B cell (primary cell): ENCODE results near the gene MUC12. TPM values are rescaled to one million over a fixed set of nuclear protein-coding genes. Genes with fewer than 3 reads are reported as not detected.
"Not testable (repeated sequence)": the region's sequence is repeated elsewhere in the genome, so short reads cannot be mapped to it uniquely, and the experiment has no call there.

ENCODE experiments used
- ATAC-seq: fragments of 200-7000 bp; cut with Tn5 transposase; one replicate; pipeline ENCODE4 v1.10.0; 2021; ENCODE audit warnings: low read depth, mild to moderate bottlenecking, moderate number of reproducible peaks, moderate library complexity
- CTCF ChIA-PET: fragments of 350-600 bp; sonication (Branson Sonifier 250); formaldehyde crosslinking; loops from one replicate; lab custom pipeline; 2021; ENCODE audit warnings: antibody characterized with exemption, inconsistent platforms; lab: Charles Lee
- POLR2A ChIA-PET: fragments of 350-600 bp; sonication (Branson Sonifier 250); formaldehyde crosslinking; loops from one replicate; lab custom pipeline; 2021; ENCODE audit warnings: antibody characterized with exemption; lab: Charles Lee
- DNase-seq: peaks from one replicate; pipeline ENCODE4 v3.0.0; 2013
- H2AFZ ChIP-seq: 2 replicates; pipeline ENCODE4 v1.6.1; 2012; ENCODE audit warnings: mild to moderate bottlenecking, low read depth, low read length; ENCODE audit not compliant: insufficient read depth, poor library complexity, severe bottlenecking
- H3K27ac ChIP-seq, 2 donors: 1 replicate in 1 of 2; 2 replicates in 1 of 2; pipeline ENCODE4 v1.5.1; 2012 to 2013; ENCODE audit warnings: low read length in 2 of 2, mild to moderate bottlenecking in 2 of 2, moderate library complexity in 1 of 2
- H3K27me3 ChIP-seq, 4 experiments: fragments of 200-600 bp in 1 of 4; sonication (generic) in 1 of 4; replicated peaks in 1 of 4; 1 replicate in 2 of 4; 2 replicates in 2 of 4; pipeline versions ENCODE4 v1.6.1 to v1.7.0; 2013 to 2016; ENCODE audit warnings: low read length in 3 of 4, mild to moderate bottlenecking in 2 of 4, mixed read lengths in 1 of 4, moderate library complexity in 1 of 4; ENCODE audit not compliant: insufficient read depth in 4 of 4, control insufficient read depth in 3 of 4; ENCODE audit errors: control extremely low read depth in 1 of 4
- H3K36me3 ChIP-seq, 2 experiments: replicated peaks in 1 of 2; 1 replicate in 1 of 2; 2 replicates in 1 of 2; pipeline versions ENCODE4 v1.6.1 to v1.7.1; 2013; ENCODE audit warnings: low read length in 1 of 2; ENCODE audit not compliant: insufficient read depth in 2 of 2, control insufficient read depth in 1 of 2; ENCODE audit errors: control extremely low read depth in 1 of 2, extremely low read depth in 1 of 2
- H3K4me1 ChIP-seq, 2 donors: fragments of 200-600 bp in 1 of 2; sonication (generic) in 1 of 2; 1 replicate in 1 of 2; 2 replicates in 1 of 2; pipeline versions ENCODE4 v1.5.1 to v1.6.1; 2013 to 2017; ENCODE audit warnings: low read length in 2 of 2; ENCODE audit not compliant: control insufficient read depth in 2 of 2, insufficient read depth in 2 of 2
- H3K4me2 ChIP-seq: replicated peaks from 2 replicates; pipeline ENCODE3; 2012; ENCODE audit warnings: mild to moderate bottlenecking, low read depth, low read length; ENCODE audit not compliant: poor library complexity, severe bottlenecking
- H3K4me3 ChIP-seq, 5 experiments: fragments of 200-600 bp in 1 of 5; sonication (generic) in 1 of 5; 1 replicate in 3 of 5; 2 replicates in 2 of 5; pipeline versions ENCODE4 v1.5.1 to v1.7.0; 2011 to 2016; ENCODE audit warnings: low read length in 4 of 5, mild to moderate bottlenecking in 4 of 5, low read depth in 2 of 5, control low read depth in 1 of 5, moderate library complexity in 1 of 5; ENCODE audit not compliant: insufficient read depth in 1 of 5; ENCODE audit errors: control extremely low read depth in 1 of 5, extremely low read depth in 1 of 5
- H3K79me2 ChIP-seq: fragments of 200-600 bp; sonication (generic); one replicate; pipeline ENCODE4 v1.6.0; 2016; ENCODE audit warnings: low read length; ENCODE audit not compliant: control insufficient read depth, insufficient read depth
- H3K9ac ChIP-seq: fragments of 200-600 bp; sonication (generic); 2 replicates; pipeline ENCODE4 v1.6.1; 2017; ENCODE audit warnings: mild to moderate bottlenecking, low read length, moderate library complexity
- H3K9me3 ChIP-seq, 3 donors: one replicate each; pipeline versions ENCODE4 v1.6.1 to v1.7.1; 2013; ENCODE audit warnings: low read length in 2 of 3; ENCODE audit not compliant: control insufficient read depth in 2 of 3, insufficient read depth in 1 of 3; ENCODE audit errors: control extremely low read depth in 1 of 3
- H4K20me1 ChIP-seq: 2 replicates; pipeline ENCODE4 v1.6.0; 2012; ENCODE audit warnings: mild to moderate bottlenecking, low read length; ENCODE audit not compliant: insufficient read depth, control insufficient read depth, poor library complexity, severe bottlenecking
- H3K27ac Mint-ChIP-seq: one replicate; pipeline ENCODE4 v1.8.0; 2021; ENCODE audit warnings: mixed read lengths
- H3K27me3 Mint-ChIP-seq: one replicate; pipeline ENCODE4 v1.8.0; 2021; ENCODE audit warnings: mixed read lengths
- H3K4me1 Mint-ChIP-seq: one replicate; pipeline ENCODE4 v1.8.0; 2021; ENCODE audit warnings: mixed read lengths
- H3K4me3 Mint-ChIP-seq: one replicate; pipeline ENCODE4 v1.8.0; 2021; ENCODE audit warnings: mixed read lengths
- H3K9me3 Mint-ChIP-seq: one replicate; pipeline ENCODE4 v1.8.0; 2022; ENCODE audit warnings: mixed read lengths; ENCODE audit not compliant: insufficient read depth
- CTCF ChIP-seq: fragments of 200-600 bp; IDR thresholded peaks from one replicate; pipeline ENCODE4 v1.8.0; 2022; ENCODE audit warnings: antibody characterized with exemption, mild to moderate bottlenecking
- EZH2 ChIP-seq: IDR thresholded peaks from 2 replicates; pipeline ENCODE4 v1.6.1; 2012; ENCODE audit warnings: borderline replicate concordance, low read depth, mild to moderate bottlenecking, moderate library complexity, low read length; ENCODE audit not compliant: insufficient read depth, poor library complexity, severe bottlenecking
- WGBS: methylation state at CpG from one replicate; pipeline ENCODE4 v1.1.5; 2013; ENCODE audit warnings: missing lambda C conversion rate; ENCODE audit not compliant: insufficient coverage; 5-methylcytosine and 5-hydroxymethylcytosine counted together
- intact Hi-C: fragments of 100-400 bp; cut with micrococcal nuclease; formaldehyde crosslinking; loops from one replicate; pipeline ENCODE4 v1.10.0; 2022
- polyA plus RNA-seq: library from polyadenylated mRNA; depleted of rRNA; stranded (reverse); fragments of >200 nt; gene quantifications from 2 replicates; pipeline ENCODE4 v1.2.3, GENCODE V29; 2012
- total RNA-seq, 2 donors: library from RNA; stranded (reverse); fragments of 120-200 nt in 1 of 2; gene quantifications; 1 replicate in 1 of 2; 2 replicates in 1 of 2; pipeline versions ENCODE4 v1.2.3 to v1.2.4, GENCODE V29; 2013 to 2022

Gene MUC12
- total and polyA plus RNA-seq, 2 donors (not counting 1 experiment from before 2014, with no cell fraction given), result 0.81 TPM; not detected in 1

GRCh38 chr7:100936167-100936566, 33.2 kb upstream of the MUC12 start:
- H3K4me3 ChIP-seq, H3K4me1 Mint-ChIP-seq, H2AFZ ChIP-seq, CTCF ChIA-PET, H3K36me3 ChIP-seq, H3K9ac ChIP-seq, H3K79me2 ChIP-seq, H3K27ac Mint-ChIP-seq, H4K20me1 ChIP-seq, H3K27me3 ChIP-seq, H3K4me2 ChIP-seq, H3K27ac ChIP-seq, H3K9me3 Mint-ChIP-seq, H3K4me3 Mint-ChIP-seq, H3K4me1 ChIP-seq, intact Hi-C loops, DNase-seq, ATAC-seq: not testable (repeated sequence)
- POLR2A ChIA-PET, result interaction anchor here (0.7 kb wide), 1 partner anchor 21 kb away, joined by 3 read pairs; no protein-coding TSS in a partner anchor
- H3K27me3 Mint-ChIP-seq, result peaks cover 13% of the 10 kb centered on the region
- H3K9me3 ChIP-seq, result peaks cover 2 to 42% (median 3%) of the 10 kb centered on the region in 3 donors
- 98% methylated on average over 5 of the region's 7 CpGs for WGBS

GRCh38 chr7:100942045-100942774, 27.2 kb upstream of the MUC12 start:
- Histone ChIP-seq H3K4me2 (no peak overlapping the region), H3K9me3 (peaks cover 2 to 26% (median 6%) of the 10 kb centered on the region in 3 donors), H3K4me3 (no peak overlapping the region), H4K20me1 (no peaks in the 10 kb centered on the region), H3K79me2 (no peaks in the 10 kb centered on the region), H3K27me3 (peaks cover 0 to 11% (median 0%) of the 10 kb centered on the region in 4 experiments), H3K4me1 (no peaks in the 10 kb centered on the region), H3K9ac (no peak overlapping the region), H3K36me3 (no peaks in the 10 kb centered on the region), H3K27ac (no peak overlapping the region), H2AFZ (no peak overlapping the region)
- H3K27ac Mint-ChIP-seq, result no peak overlapping the region
- H3K4me3 Mint-ChIP-seq, result no peak overlapping the region
- ChIA-PET POLR2A (no interaction called here), CTCF (no interaction called here)
- intact Hi-C loops, result no loop called here
- TF ChIP-seq EZH2 (no peak), CTCF (no peak)
- no peaks in the 10 kb centered on the region for H3K4me1 Mint-ChIP-seq
- DNase-seq, result no peak
- H3K9me3 Mint-ChIP-seq, result peaks cover 6% of the 10 kb centered on the region
- 93% methylated on average over 3 of the region's 9 CpGs for WGBS
- no peak for ATAC-seq
- peaks cover 26% of the 10 kb centered on the region for H3K27me3 Mint-ChIP-seq
